H1 (cell line): ENCODE data around the gene RBMS1. TPM values are rescaled to one million over a fixed set of nuclear protein-coding genes. Genes with fewer than 3 reads are reported as not detected.

ENCODE experiments used
- CTCF ChIA-PET: fragments of 300-600 bp; sonication (Branson Sonifier 250); formaldehyde crosslinking; loops from one replicate; lab custom pipeline; 2021; ENCODE audit not compliant: partially characterized antibody; lab: Charles Lee
- POLR2A ChIA-PET: fragments of 300-600 bp; sonication (Branson Sonifier 250); formaldehyde crosslinking; loops from one replicate; lab custom pipeline; 2021; ENCODE audit warnings: inconsistent platforms; ENCODE audit not compliant: partially characterized antibody; lab: Charles Lee
- DNase-seq, 2 experiments: peaks; one replicate each; pipeline versions ENCODE4 v3.0.0 to v3.0.0-alpha.2; 2010 to 2022; ENCODE audit warnings: low spot score in 2 of 2, low read depth in 1 of 2, mixed read lengths in 1 of 2
- FAIRE-seq: peaks from 2 replicates; lab custom pipeline; 2011; peaks lifted over from hg19 to GRCh38; lab: Jason Lieb, UNC
- H2AFZ ChIP-seq: 2 replicates; pipeline ENCODE4 v1.8.1; 2012; ENCODE audit warnings: low read length, inconsistent platforms
- H2AK5ac ChIP-seq: 2 replicates; pipeline ENCODE4 v1.6.1; 2013; ENCODE audit warnings: low read depth, low read length
- H2BK120ac ChIP-seq: replicated peaks from 2 replicates; pipeline ENCODE3; 2013; ENCODE audit warnings: low read depth, low read length, inconsistent platforms
- H2BK12ac ChIP-seq: 2 replicates; pipeline ENCODE4 v1.6.1; 2013; ENCODE audit warnings: low read depth, low read length
- H2BK15ac ChIP-seq: 2 replicates; pipeline ENCODE4 v1.6.1; 2013; ENCODE audit warnings: low read length
- H2BK20ac ChIP-seq: 2 replicates; pipeline ENCODE4 v1.6.1; 2013; ENCODE audit warnings: low read length
- H2BK5ac ChIP-seq: 2 replicates; pipeline ENCODE4 v1.6.1; 2013; ENCODE audit warnings: low read depth, low read length
- H3K14ac ChIP-seq: 2 replicates; pipeline ENCODE4 v1.6.1; 2013; ENCODE audit warnings: inconsistent platforms; ENCODE audit not compliant: insufficient read length
- H3K18ac ChIP-seq: 2 replicates; pipeline ENCODE4 v1.6.1; 2013; ENCODE audit warnings: low read length; ENCODE audit errors: extremely low read depth
- H3K23ac ChIP-seq: 2 replicates; pipeline ENCODE4 v1.6.1; 2013; ENCODE audit warnings: inconsistent platforms; ENCODE audit not compliant: insufficient read length
- H3K23me2 ChIP-seq: 2 replicates; pipeline ENCODE4 v1.6.1; 2013; ENCODE audit warnings: low read depth, low read length
- H3K27ac ChIP-seq: 2 replicates; pipeline ENCODE4 v1.6.1; 2011; ENCODE audit warnings: low read depth, low read length, inconsistent platforms
- H3K27me3 ChIP-seq, 4 experiments: replicated peaks in 1 of 4; 1 replicate in 1 of 4; 2 replicates in 3 of 4; pipeline versions ENCODE4 v1.6.1 to v1.8.1; 2011 to 2013; ENCODE audit warnings: low read length in 3 of 4, mild to moderate bottlenecking in 3 of 4, inconsistent platforms in 2 of 4, mixed read lengths in 2 of 4, moderate library complexity in 1 of 4; ENCODE audit not compliant: control insufficient read depth in 3 of 4, insufficient read depth in 3 of 4; ENCODE audit errors: extremely low read depth in 1 of 4
- H3K36me3 ChIP-seq, 4 experiments: 2 replicates each; pipeline versions ENCODE4 v1.6.1 to v1.8.1; 2011 to 2013; ENCODE audit warnings: mild to moderate bottlenecking in 4 of 4, low read length in 3 of 4, moderate library complexity in 2 of 4, control low read depth in 1 of 4, inconsistent platforms in 1 of 4; ENCODE audit not compliant: insufficient read depth in 4 of 4, control insufficient read depth in 2 of 4
- H3K4ac ChIP-seq: replicated peaks from 2 replicates; pipeline ENCODE3; 2013; ENCODE audit warnings: low read length, low read depth, mixed read lengths, inconsistent platforms; ENCODE audit not compliant: insufficient read length
- H3K4me1 ChIP-seq, 4 experiments: replicated peaks in 1 of 4; 1 replicate in 1 of 4; 2 replicates in 3 of 4; pipeline versions ENCODE4 v1.6.1 to v1.8.1; 2011 to 2013; ENCODE audit warnings: low read length in 3 of 4, inconsistent platforms in 2 of 4, mixed read lengths in 1 of 4; ENCODE audit not compliant: insufficient read depth in 4 of 4, control insufficient read depth in 3 of 4
- H3K4me2 ChIP-seq, 2 experiments: 2 replicates each; pipeline versions ENCODE4 v1.6.1 to v1.8.1; 2011 to 2013; ENCODE audit warnings: low read depth in 2 of 2, low read length in 2 of 2, control low read depth in 1 of 2, inconsistent platforms in 1 of 2, mild to moderate bottlenecking in 1 of 2; ENCODE audit not compliant: insufficient read depth in 1 of 2
- H3K4me3 ChIP-seq, 4 experiments: fragments of 200-600, 300-600 bp in 1 of 4; sonication (generic), shearing (Covaris generic), sonication (Bioruptor Twin) in 1 of 4; 2 replicates each; pipeline versions ENCODE4 v1.5.1 to v1.8.1; 2011 to 2016; ENCODE audit warnings: low read length in 4 of 4, low read depth in 3 of 4, control low read depth in 2 of 4, inconsistent platforms in 2 of 4, mild to moderate bottlenecking in 2 of 4, mixed read lengths in 1 of 4, moderate library complexity in 1 of 4; ENCODE audit not compliant: insufficient read depth in 2 of 4; ENCODE audit errors: extremely low read depth in 1 of 4
- H3K56ac ChIP-seq: replicated peaks from 2 replicates; pipeline ENCODE3; 2013; ENCODE audit warnings: low read depth, mild to moderate bottlenecking, mixed read lengths, low read length, inconsistent platforms; ENCODE audit not compliant: insufficient read length
- H3K79me1 ChIP-seq: 2 replicates; pipeline ENCODE4 v1.6.1; 2013; ENCODE audit warnings: low read depth, low read length, control low read depth
- H3K79me2 ChIP-seq, 2 experiments: 2 replicates each; pipeline versions ENCODE4 v1.6.1 to v1.8.1; 2012 to 2013; ENCODE audit warnings: low read length in 2 of 2, mild to moderate bottlenecking in 2 of 2, inconsistent platforms in 1 of 2; ENCODE audit not compliant: insufficient read depth in 2 of 2, control insufficient read depth in 1 of 2
- H3K9ac ChIP-seq, 4 experiments: replicated peaks in 1 of 4; 1 replicate in 1 of 4; 2 replicates in 3 of 4; pipeline versions ENCODE4 v1.6.1 to v1.8.1; 2011 to 2013; ENCODE audit warnings: low read depth in 3 of 4, low read length in 3 of 4, control low read depth in 2 of 4, mild to moderate bottlenecking in 2 of 4, moderate library complexity in 2 of 4, inconsistent platforms in 1 of 4; ENCODE audit errors: extremely low read depth in 1 of 4
- H3K9me3 ChIP-seq, 2 experiments: 2 replicates each; pipeline versions ENCODE4 v1.6.1 to v1.8.1; 2012 to 2013; ENCODE audit warnings: mild to moderate bottlenecking in 2 of 2, moderate library complexity in 2 of 2, control low read depth in 1 of 2, inconsistent platforms in 1 of 2, low read depth in 1 of 2, low read length in 1 of 2, mixed read lengths in 1 of 2; ENCODE audit not compliant: insufficient read depth in 2 of 2
- H4K20me1 ChIP-seq, 2 experiments: replicated peaks in 1 of 2; 2 replicates each; pipeline versions ENCODE3 to v1.8.1; 2011 to 2013; ENCODE audit warnings: inconsistent platforms in 2 of 2, low read length in 2 of 2, mild to moderate bottlenecking in 1 of 2; ENCODE audit not compliant: insufficient read depth in 2 of 2, control insufficient read depth in 1 of 2
- H4K5ac ChIP-seq: 2 replicates; pipeline ENCODE4 v1.6.1; 2013; ENCODE audit warnings: low read length, low read depth, mixed read lengths, inconsistent platforms; ENCODE audit not compliant: insufficient read length
- H4K8ac ChIP-seq: 2 replicates; pipeline ENCODE4 v1.8.0; 2013; ENCODE audit warnings: mild to moderate bottlenecking, moderate library complexity, low read length, inconsistent platforms; ENCODE audit not compliant: insufficient read depth; ENCODE audit errors: extremely low read depth
- H4K91ac ChIP-seq: replicated peaks from 2 replicates; pipeline ENCODE3; 2013; ENCODE audit warnings: low read length, mixed read lengths, inconsistent platforms; ENCODE audit not compliant: insufficient read length
- CEBPB ChIP-seq: IDR thresholded peaks from 2 replicates; pipeline ENCODE4 v1.6.1; 2012; ENCODE audit warnings: low read depth, low read length
- KDM5A ChIP-seq: fragments of 200-600 bp; IDR thresholded peaks from 2 replicates; pipeline ENCODE4 v1.7.1; 2012; ENCODE audit warnings: mild to moderate bottlenecking, low read length, inconsistent platforms, mixed read lengths
- WGBS, 2 experiments: shearing (Covaris generic) in 1 of 2; methylation state at CpG; one replicate each; pipeline versions ENCODE4 v1.1.6 to v1.1.7; 2013 to 2015; ENCODE audit warnings: low lambda C conversion rate in 2 of 2, mixed read lengths in 2 of 2, inconsistent platforms in 1 of 2, low coverage in 1 of 2, missing lambda C conversion rate in 1 of 2; ENCODE audit not compliant: insufficient replicate concordance in 2 of 2, insufficient coverage in 1 of 2, insufficient read length in 1 of 2; ENCODE audit errors: extremely low coverage in 1 of 2, missing lambda C conversion rate in 1 of 2; 5-methylcytosine and 5-hydroxymethylcytosine counted together
- polyA plus RNA-seq, 7 experiments: library from polyadenylated mRNA; depleted of rRNA in 3 of 7; stranded (reverse) in 5 of 7; unstranded in 2 of 7; fragments of >200 nt in 5 of 7; fragments of 200-250 nt in 2 of 7; gene quantifications; 1 replicate in 5 of 7; 2 replicates in 1 of 7; 4 replicates in 1 of 7; pipeline versions ENCODE4 v1.2.1 to v1.2.3, GENCODE V29; 2011 to 2013; ENCODE audit warnings: missing spikeins in 2 of 7, mixed read lengths in 2 of 7
- total RNA-seq: library from RNA; stranded (reverse); fragmentation: NEBNext Ultra II Directional; extraction: Animal tissue kit (Norgen Biotek cat#: 25700); gene quantifications from 2 replicates; pipeline ENCODE4 v1.2.1, GENCODE V29; 2021

RBMS1 gene
- total and polyA plus RNA-seq, 2 of the 8 experiments (the other 6 are each of a cell fraction or from before 2014, with no cell fraction given), result 53.7 to 60.0 TPM

DNA sequence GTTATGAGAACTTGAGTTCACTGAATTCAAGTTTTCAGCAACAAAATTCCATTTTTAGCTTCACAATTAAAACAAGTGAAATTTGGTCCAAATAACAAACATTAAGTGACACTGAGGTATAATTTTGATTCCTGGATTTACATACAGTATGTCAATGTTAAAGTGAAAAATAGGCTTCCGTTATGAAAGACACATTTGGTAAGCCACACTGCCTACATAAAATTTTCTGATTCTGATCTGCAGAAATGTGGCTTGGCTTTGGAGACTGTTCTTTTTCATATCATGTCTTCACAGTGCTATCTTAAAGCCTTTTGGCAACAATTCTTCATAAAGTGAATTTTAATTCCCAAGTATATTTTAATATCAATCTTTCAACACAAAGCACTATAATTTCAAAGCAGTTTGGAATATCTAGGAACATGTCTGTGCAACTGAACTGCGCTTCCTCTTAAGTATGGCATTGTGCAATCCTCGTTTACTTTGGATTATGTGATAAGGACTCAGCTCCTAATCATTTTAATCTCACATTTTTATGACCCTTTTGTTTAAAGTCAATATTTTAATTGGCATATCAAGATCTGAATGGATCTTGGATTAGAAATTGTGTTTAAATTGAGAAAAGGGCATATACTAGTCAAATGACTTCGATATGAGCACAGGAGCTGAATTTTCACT, 60.0 kb downstream of the RBMS1 start:
- Histone ChIP-seq H3K27me3 (no peaks in the 10 kb centered on the region), H2AFZ (no peak overlapping the region), H2BK15ac (no peak overlapping the region), H3K79me2 (peaks cover 0 to 4% of the 10 kb centered on the region in 2 experiments; a peak in 2 of 4 replicates), H3K79me1 (peaks cover 2% of the 10 kb centered on the region; the same call in 1 of the 2 replicates), H4K91ac (no peak overlapping the region), H3K18ac (no peak overlapping the region), H3K4me2 (no peak overlapping the region), H3K56ac (no peak overlapping the region), H4K20me1 (no peaks in the 10 kb centered on the region), H3K23me2 (no peaks in the 10 kb centered on the region), H3K36me3 (peaks cover 0 to 12% (median 4%) of the 10 kb centered on the region in 4 experiments; a peak in 3 of 8 replicates), H3K9ac (no peak overlapping the region), H2BK20ac (no peak overlapping the region), H3K23ac (no peak overlapping the region), H4K5ac (no peak overlapping the region), H2BK5ac (no peak overlapping the region), H3K27ac (no peak overlapping the region), H3K4me1 (no peaks in the 10 kb centered on the region), H2BK120ac (no peak overlapping the region), H3K4ac (no peak overlapping the region), H3K14ac (no peak overlapping the region), H3K9me3 (peaks cover 0 to 5% of the 10 kb centered on the region in 2 experiments; a peak in 1 of 4 replicates), H3K4me3 (no peak overlapping the region), H2BK12ac (no peak overlapping the region), H2AK5ac (no peak overlapping the region), H4K8ac (no peak overlapping the region)
- DNase-seq (no peak), FAIRE-seq (no peak)
- WGBS, 2 experiments, result 93% methylated on average over 4 of the region's 4 CpGs; no CpG with 5 or more reads in 1 of the 2 experiments
- TF ChIP-seq KDM5A, result no peak
- peak; percentile 33; the same call in 1 of the 2 replicates for TF ChIP-seq CEBPB
- POLR2A ChIA-PET, result interaction anchor here (3.2 kb wide), 1 partner anchor 26 kb away, joined by 13 read pairs; no protein-coding TSS in a partner anchor
- CTCF ChIA-PET, result interaction anchor here (0.6 to 2.2 kb wide), 12 partner anchors 12 to 309 kb away, joined by 3 to 9 read pairs (median 4); no protein-coding TSS in a partner anchor
